ENCODE data around the gene ALKBH2.

- TF ChIP-seq LEF1 (IDR thresholded peaks at IDR 0.05; ENCODE audit: borderline replicate concordance) (no peak), BHLHE40 (IDR thresholded peaks at IDR 0.05; ENCODE audit: borderline replicate concordance) (no peak), SP1 (IDR thresholded peaks at IDR 0.05) (no peak), CTBP1 (IDR thresholded peaks at IDR 0.05; ENCODE audit: borderline replicate concordance) (no peak), TARDBP (IDR thresholded peaks at IDR 0.05) (no peak), ARNT (IDR thresholded peaks at IDR 0.05) (no peak)
Measured at GRCh38 chr12:109074866-109075265, 18.4 kb downstream of the ALKBH2 start.

Data from HEK293T (cell line).